Cardiac atrium fibroblast (primary cell): Measurements from ENCODE around the gene ZKSCAN2. TPM values are rescaled to one million over a fixed set of nuclear protein-coding genes. Genes with fewer than 3 reads are reported as not detected.

Experiments used
- total RNA-seq: library from RNA; depleted of rRNA; stranded (reverse); fragments of >200 nt; gene quantifications from 2 replicates; pipeline ENCODE4 v1.2.3, GENCODE V29; 2015

ZKSCAN2 gene
- 2.0 and 3.2 TPM in 2 replicates for total RNA-seq

DNA sequence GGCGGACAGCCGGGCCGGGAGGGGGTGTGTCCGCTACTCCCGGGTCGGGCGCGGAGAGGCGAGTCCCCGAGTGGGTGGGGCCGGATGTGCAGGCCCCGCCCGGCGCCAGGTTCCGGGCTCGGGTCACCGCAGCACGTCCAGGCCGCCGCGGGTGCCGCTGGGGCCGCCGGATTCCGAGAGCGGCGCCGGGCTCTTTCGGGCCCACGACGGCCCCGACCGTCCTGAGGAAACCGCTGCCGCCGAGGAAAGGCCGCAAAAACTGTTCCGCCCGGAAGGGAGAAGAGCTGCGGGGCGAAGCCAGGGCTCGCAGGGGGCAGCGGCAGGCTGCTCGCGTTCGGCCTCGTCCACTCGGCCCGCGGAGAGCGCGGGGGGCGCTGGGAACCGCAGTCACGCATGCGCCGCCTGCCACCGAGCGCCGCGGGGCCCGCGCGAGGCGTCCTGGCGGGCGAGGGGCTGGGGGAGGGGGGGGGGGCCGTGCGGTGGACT, at the start of gene ZKSCAN2:
Gene ZKSCAN2, minus strand, starts transcription at position 376 of the 486 bp plus-strand sequence. CDS start 718 bp downstream, outside the sequence.

Other genes starting within 250 kb of the ZKSCAN2 start
- gene ARHGAP17, start 242.5 kb downstream of the ZKSCAN2 start, total RNA-seq, result 13.2 and 21.4 TPM in 2 replicates
- gene LCMT1, start 146.1 kb downstream of the ZKSCAN2 start, total RNA-seq, result 17.2 and 28.5 TPM in 2 replicates
- gene AQP8, start 40.9 kb downstream of the ZKSCAN2 start, total RNA-seq, result not detected in 2 replicates